GM19468 (cell line): ENCODE results near the gene RAB42.

Experiments
- ATAC-seq: cut with Tn5 transposase; IDR thresholded peaks from one replicate; pipeline ENCODE4 v1.9.1; 2021; ENCODE audit warnings: mild to moderate bottlenecking, moderate library complexity, moderate number of reproducible peaks; ENCODE audit not compliant: unreplicated experiment; ENCODE audit errors: extremely low read depth

The RAB42 gene

DNA sequence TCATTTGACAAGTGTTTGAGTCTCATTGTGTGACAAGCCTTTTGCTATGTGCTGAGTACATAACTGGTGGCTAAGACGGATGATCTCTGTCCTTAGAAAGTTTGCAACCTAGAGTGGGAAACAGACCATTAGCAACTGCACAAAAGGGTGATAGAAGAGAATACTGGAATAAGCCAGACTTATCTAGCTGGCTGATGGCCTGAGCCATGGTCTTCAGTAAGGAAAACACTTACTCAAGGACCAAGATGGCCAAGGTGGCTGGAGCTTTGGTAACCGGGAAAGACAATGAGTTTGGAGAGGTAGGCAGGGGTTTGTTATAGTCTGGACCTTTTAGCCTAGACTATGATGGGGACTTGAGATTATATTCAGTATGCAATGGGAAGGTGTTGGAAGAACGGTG is 52.4 kb downstream of the RAB42 start:
- no peak for ATAC-seq
